HepG2 (cell line): ENCODE data around the gene MPC1. TPM values are rescaled to one million over a fixed set of nuclear protein-coding genes. Genes with fewer than 3 reads are reported as not detected.

Experiments
- CREM ChIP-seq, 2 experiments: sonication (generic) in 1 of 2; formaldehyde crosslinking in 1 of 2; IDR thresholded peaks; 2 replicates each; pipeline versions ENCODE4 v1.4.0 to v1.6.1; 2016 to 2020; ENCODE audit warnings: antibody characterized with exemption in 1 of 2, mild to moderate bottlenecking in 1 of 2, missing genetic modification reagents in 1 of 2
- HDAC6 ChIP-seq: fragments of 200-600 bp; sonication (generic); IDR thresholded peaks from 2 replicates; pipeline ENCODE4 v1.7.0; 2017; ENCODE audit warnings: mild to moderate bottlenecking, antibody characterized with exemption, low read length, low read depth
- HNF1A ChIP-seq, 2 experiments: sonication (generic) in 1 of 2; formaldehyde crosslinking in 1 of 2; IDR thresholded peaks; 2 replicates each; pipeline versions ENCODE4 v1.4.0 to v1.6.1; 2016 to 2020; ENCODE audit warnings: borderline replicate concordance in 1 of 2, low read depth in 1 of 2, mild to moderate bottlenecking in 1 of 2, missing genetic modification reagents in 1 of 2
- KDM4B ChIP-seq: sonication (generic); formaldehyde crosslinking; IDR thresholded peaks from 2 replicates; pipeline ENCODE4 v1.4.0; 2020; ENCODE audit warnings: missing genetic modification reagents
- MYPOP ChIP-seq: sonication (generic); formaldehyde crosslinking; IDR thresholded peaks from 2 replicates; pipeline ENCODE4 v1.8.1; 2023; ENCODE audit warnings: mild to moderate bottlenecking, moderate library complexity, missing genetic modification reagents
- NAIF1 ChIP-seq: sonication (generic); formaldehyde crosslinking; IDR thresholded peaks from 2 replicates; pipeline ENCODE4 v1.5.0; 2020; ENCODE audit warnings: mild to moderate bottlenecking, missing genetic modification reagents, borderline replicate concordance
- POGZ ChIP-seq: sonication (generic); formaldehyde crosslinking; IDR thresholded peaks from 2 replicates; pipeline ENCODE4 v1.4.0; 2020; ENCODE audit warnings: mild to moderate bottlenecking, missing genetic modification reagents
- POLR2AphosphoS5 ChIP-seq: IDR thresholded peaks from 2 replicates; pipeline ENCODE4 v1.6.1; 2012; ENCODE audit warnings: low read depth, low read length
- RXRB ChIP-seq: IDR thresholded peaks from 2 replicates; pipeline ENCODE4 v1.6.1; 2016; ENCODE audit warnings: borderline replicate concordance, missing genetic modification reagents, missing compliant biosample characterization
- ZBTB43 ChIP-seq: sonication (generic); formaldehyde crosslinking; conservative IDR thresholded peaks from 2 replicates; pipeline ENCODE4 v1.4.0; 2020; ENCODE audit warnings: missing genetic modification reagents
- polyA plus RNA-seq, 8 experiments: library from polyadenylated mRNA; depleted of rRNA in 3 of 8; stranded (reverse) in 7 of 8; unstranded in 1 of 8; fragments of >200 nt; fragmentation: Illumina TruSeq in 4 of 8; extraction: Trizol in 4 of 8; gene quantifications; 2 replicates each; pipeline versions ENCODE4 v1.2.1 to v1.2.3, GENCODE V29; 2011 to 2016; ENCODE audit warnings: low read depth in 4 of 8, missing spikeins in 1 of 8, mixed read lengths in 1 of 8; ENCODE audit not compliant: insufficient read depth in 1 of 8
- total RNA-seq, 5 experiments: library from RNA; depleted of rRNA; stranded (reverse); fragments of >200 nt; fragmentation: Illumina TruSeq; extraction: Trizol; gene quantifications; 2 replicates each; pipeline ENCODE4 v1.2.3, GENCODE V29; 2016; ENCODE audit warnings: low read depth in 1 of 5
- TF ChIP-seq, protein P1 (sequence below): sonication (generic); formaldehyde crosslinking; IDR thresholded peaks from 2 replicates; pipeline ENCODE4 v1.4.0; 2020; ENCODE audit warnings: mild to moderate bottlenecking, missing genetic modification reagents
- TF ChIP-seq, protein P2 (sequence below): sonication (generic); formaldehyde crosslinking; IDR thresholded peaks from 2 replicates; pipeline ENCODE4 v1.5.1; 2020; ENCODE audit warnings: mild to moderate bottlenecking, missing genetic modification reagents, borderline replicate concordance

Gene MPC1
- total and polyA plus RNA-seq, 2 of the 13 experiments (the other 11 are each of a cell fraction or from before 2014, with no cell fraction given) = 189 to 214 TPM

DNA sequence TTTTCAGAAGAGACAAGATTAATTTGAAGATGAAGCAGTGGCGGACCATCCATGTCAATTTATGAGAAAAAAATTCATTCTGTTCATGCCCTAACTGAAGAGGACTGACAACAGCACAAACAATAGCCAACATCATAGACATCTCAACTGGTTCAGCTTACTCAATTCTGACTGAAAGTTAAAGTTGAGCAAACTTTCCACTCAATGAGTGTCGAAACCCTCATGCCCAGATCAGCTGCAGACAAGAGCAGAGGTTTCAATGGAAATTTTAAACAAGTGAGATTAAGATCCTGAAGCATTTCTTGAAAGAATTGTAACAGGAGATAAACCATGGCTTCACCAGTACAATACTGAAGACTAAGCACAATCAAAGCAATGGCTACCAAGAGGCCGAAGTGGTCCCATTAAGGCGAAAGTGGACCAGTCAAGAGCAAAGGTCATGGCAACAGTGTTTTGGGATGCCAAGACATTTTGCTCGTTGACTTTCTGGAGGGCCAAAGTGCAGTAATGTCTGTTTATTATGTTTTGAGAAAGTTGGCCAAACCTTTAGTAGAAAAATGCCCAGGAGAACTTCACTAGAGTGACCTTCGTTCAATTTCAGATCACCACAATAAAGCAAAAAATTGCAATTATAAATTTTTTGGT lies 34.3 kb downstream of the MPC1 start (continued):
- TF ChIP-seq KDM4B (CRISPR knock-in tag) (peak; percentile 18; the same call in 1 of the 2 replicates), ZBTB43 (no peak), RXRB (CRISPR knock-in tag) (peak; percentile 47; the same call in 1 of the 2 replicates), POGZ (CRISPR knock-in tag) (peak; percentile 48; the same call in 1 of the 2 replicates), HDAC6 (no peak), MYPOP (CRISPR knock-in tag) (no peak), POLR2AphosphoS5 (no peak), NAIF1 (CRISPR knock-in tag) (no peak), HNF1A (IDR thresholded peaks at IDR 0.05; ENCODE audit: low read depth) (no peak), HNF1A (CRISPR knock-in tag; IDR thresholded peaks at IDR 0.05; ENCODE audit: borderline replicate concordance) (peak; percentile 25; the same call in 1 of the 2 replicates), CREM (IDR thresholded peaks at IDR 0.05) (peak; percentile 37; the same call in 1 of the 2 replicates), CREM (CRISPR knock-in tag; IDR thresholded peaks at IDR 0.05) (no peak)
- TF ChIP-seq, protein P1, sequence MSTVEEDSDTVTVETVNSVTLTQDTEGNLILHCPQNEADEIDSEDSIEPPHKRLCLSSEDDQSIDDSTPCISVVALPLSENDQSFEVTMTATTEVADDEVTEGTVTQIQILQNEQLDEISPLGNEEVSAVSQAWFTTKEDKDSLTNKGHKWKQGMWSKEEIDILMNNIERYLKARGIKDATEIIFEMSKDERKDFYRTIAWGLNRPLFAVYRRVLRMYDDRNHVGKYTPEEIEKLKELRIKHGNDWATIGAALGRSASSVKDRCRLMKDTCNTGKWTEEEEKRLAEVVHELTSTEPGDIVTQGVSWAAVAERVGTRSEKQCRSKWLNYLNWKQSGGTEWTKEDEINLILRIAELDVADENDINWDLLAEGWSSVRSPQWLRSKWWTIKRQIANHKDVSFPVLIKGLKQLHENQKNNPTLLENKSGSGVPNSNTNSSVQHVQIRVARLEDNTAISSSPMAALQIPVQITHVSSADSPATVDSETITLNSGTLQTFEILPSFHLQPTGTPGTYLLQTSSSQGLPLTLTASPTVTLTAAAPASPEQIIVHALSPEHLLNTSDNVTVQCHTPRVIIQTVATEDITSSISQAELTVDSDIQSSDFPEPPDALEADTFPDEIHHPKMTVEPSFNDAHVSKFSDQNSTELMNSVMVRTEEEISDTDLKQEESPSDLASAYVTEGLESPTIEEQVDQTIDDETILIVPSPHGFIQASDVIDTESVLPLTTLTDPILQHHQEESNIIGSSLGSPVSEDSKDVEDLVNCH (CRISPR knock-in tag) = no peak
- TF ChIP-seq, protein P2, sequence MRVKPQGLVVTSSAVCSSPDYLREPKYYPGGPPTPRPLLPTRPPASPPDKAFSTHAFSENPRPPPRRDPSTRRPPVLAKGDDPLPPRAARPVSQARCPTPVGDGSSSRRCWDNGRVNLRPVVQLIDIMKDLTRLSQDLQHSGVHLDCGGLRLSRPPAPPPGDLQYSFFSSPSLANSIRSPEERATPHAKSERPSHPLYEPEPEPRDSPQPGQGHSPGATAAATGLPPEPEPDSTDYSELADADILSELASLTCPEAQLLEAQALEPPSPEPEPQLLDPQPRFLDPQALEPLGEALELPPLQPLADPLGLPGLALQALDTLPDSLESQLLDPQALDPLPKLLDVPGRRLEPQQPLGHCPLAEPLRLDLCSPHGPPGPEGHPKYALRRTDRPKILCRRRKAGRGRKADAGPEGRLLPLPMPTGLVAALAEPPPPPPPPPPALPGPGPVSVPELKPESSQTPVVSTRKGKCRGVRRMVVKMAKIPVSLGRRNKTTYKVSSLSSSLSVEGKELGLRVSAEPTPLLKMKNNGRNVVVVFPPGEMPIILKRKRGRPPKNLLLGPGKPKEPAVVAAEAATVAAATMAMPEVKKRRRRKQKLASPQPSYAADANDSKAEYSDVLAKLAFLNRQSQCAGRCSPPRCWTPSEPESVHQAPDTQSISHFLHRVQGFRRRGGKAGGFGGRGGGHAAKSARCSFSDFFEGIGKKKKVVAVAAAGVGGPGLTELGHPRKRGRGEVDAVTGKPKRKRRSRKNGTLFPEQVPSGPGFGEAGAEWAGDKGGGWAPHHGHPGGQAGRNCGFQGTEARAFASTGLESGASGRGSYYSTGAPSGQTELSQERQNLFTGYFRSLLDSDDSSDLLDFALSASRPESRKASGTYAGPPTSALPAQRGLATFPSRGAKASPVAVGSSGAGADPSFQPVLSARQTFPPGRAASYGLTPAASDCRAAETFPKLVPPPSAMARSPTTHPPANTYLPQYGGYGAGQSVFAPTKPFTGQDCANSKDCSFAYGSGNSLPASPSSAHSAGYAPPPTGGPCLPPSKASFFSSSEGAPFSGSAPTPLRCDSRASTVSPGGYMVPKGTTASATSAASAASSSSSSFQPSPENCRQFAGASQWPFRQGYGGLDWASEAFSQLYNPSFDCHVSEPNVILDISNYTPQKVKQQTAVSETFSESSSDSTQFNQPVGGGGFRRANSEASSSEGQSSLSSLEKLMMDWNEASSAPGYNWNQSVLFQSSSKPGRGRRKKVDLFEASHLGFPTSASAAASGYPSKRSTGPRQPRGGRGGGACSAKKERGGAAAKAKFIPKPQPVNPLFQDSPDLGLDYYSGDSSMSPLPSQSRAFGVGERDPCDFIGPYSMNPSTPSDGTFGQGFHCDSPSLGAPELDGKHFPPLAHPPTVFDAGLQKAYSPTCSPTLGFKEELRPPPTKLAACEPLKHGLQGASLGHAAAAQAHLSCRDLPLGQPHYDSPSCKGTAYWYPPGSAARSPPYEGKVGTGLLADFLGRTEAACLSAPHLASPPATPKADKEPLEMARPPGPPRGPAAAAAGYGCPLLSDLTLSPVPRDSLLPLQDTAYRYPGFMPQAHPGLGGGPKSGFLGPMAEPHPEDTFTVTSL (CRISPR knock-in tag) = no peak
